ENCODE results near the gene NCL. TPM values are rescaled to one million over a fixed set of nuclear protein-coding genes. Genes with fewer than 3 reads are reported as not detected.
"Not testable (repeated sequence)": the region's sequence is repeated elsewhere in the genome, so short reads cannot be mapped to it uniquely, and the experiment has no call there.

NCL gene
- polyA plus RNA-seq, 3 donors, result 1,119 to 1,386 (median 1,308) TPM

DNA sequence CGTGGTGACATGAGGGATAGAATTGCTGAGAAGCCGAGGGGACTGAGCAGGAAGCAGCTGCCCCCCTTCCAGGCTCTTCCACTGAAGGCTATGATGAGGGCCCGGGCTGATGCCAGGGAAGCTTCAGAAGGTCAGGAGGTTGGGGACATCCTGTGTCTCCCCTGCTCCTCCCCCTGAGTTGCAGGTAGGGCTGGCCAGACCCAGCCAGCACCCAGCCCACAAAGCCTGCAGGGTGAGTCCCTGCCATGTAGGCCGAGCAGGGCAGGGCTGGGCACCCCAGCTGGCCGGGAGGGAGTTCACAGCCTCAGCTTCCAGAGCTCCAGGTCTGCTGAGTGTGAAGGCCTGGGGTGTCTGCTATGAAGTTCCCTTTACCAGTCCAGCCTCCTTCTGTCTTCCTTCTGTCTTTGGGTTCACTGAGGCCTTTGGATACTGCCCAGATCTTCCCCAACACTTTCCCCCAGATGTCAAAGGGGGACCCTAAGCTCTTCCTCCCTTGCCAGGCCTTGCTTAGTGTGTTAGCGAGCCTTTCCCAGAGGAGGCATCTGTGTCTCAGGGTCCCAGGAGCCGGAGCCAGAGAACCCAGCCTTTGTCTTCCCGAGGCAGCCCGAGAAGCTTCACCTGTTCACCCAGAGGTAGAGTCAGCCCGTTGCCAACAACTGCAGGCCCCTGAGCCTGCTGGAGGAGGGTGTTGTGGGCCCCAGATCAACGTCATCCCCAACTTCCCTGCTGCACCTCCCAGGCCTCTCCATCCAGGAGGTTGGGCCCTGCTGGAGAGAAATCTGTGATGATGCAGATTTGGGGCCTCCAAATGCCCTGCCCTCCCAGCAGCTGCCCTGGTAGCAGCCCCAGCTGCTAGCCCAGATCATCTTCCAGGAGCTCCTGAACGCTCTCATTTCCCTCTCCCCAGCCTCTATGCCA is 3.6 kb upstream of the NCL start:
- DNase-seq (ENCODE audit: low read depth in 3 of 3, low spot score in 2 of 3), result no peak

DNA sequence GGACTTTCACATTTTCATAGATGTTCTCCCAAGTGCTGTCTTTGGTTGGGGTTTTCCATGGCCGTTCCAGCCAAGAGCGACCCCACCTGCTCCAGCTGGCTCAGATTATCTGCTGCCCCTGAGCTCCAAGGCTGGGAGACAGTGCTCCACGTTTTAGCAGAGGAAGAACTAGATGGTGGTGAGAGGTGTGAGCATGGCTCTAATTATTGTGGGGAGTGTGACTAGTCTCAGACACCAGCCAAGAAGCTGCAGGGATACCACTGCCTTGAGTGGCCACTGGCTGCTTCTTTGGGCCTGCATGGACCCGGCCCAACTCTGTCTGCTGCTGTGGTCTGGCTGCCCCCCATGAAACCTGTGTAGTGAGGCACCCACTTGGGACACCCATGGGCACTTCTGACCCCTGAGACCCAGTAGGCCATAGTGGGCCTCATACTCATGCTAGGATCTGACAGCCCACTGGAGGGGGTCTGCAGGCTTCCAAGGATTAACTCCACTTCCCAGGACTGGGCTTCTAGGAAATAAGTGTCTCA is 2.8 kb upstream of the NCL start:
- no peak for DNase-seq (ENCODE audit: low read depth in 3 of 3, low spot score in 2 of 3)

DNA sequence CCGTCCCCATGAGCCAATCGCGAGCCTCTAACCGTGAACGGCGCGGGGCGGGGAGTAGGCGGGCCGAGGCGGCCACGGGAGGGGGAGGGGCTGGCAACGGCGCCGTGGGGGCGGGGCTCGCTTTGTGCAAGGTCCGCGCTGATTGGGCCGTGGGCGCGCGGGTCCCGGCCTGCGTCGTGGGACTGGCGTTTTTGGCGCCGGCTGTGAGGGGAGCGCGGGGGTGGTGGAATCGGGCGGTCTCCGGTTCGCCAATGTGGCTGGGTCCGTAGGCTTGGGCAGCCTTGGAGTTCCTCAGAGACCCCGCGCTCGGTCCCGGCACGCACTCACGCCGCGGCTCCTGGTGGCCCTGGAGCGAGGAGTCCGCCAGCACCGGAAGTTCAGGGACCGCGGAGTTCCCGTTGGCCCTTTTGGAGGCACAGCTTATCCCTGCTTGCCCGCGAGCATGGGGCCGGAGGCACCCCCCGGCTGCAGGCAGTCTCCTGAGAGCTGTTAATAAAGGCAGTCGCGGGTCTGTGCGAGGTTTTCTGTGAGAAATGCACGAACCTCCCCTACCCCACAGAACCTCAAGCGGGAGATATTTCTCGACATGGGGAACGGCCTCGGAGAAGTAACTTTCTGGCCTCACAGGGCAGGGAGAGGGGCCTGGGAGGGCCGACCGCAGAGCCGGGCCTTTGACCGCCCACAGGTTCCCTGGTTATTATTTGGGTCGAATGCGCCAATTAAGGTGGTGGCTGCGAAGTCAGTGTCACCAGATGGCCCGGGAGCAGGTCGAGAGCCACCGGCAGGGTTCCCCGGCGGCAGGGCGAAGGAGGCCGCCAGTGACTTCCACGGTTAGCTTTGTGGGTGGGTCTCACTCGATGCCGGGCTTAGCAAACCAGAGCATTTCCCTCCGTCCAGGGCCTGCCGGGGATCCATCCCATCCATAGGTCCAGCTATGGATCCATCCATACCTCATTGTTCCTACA is 574 bp upstream of the NCL start:
- DNase-seq (ENCODE audit: low read depth in 3 of 3, low spot score in 2 of 3), result peak; percentile 39 to 92 (median 53)

DNA sequence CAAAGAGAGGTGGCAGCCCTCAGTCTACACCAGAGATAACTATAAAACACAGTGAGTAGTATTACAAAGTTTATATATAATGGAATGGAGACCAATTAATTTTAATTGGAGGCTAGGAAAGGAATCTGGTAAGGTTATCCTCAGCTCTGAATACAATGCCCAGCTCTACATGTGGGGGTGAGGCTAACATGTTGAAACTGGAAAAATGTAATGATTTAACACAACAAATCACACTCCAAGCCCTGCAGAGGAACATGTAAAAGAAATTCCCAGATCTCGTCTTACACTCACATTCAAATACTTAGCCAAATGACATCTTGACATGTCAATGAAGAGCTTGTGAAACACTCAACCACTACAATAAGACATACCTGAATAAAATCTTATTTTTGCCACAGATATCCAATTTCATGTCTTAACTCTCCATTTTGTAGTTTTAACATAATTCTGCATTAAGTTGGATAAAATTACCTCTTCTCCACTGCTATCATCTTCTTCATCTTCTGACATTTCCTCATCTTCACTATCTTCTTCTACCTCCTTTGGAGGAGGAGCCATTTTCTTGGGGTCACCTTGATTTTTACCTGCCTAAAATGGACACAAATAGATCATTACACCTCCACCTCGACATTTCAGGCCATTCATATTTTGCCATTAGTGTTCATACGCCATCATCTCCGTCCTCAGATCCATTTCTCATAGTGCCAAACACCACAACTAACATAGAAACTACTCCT is 1.4 kb downstream of the NCL start:
- DNase-seq (ENCODE audit: low read depth in 3 of 3, low spot score in 2 of 3), result no peak

DNA sequence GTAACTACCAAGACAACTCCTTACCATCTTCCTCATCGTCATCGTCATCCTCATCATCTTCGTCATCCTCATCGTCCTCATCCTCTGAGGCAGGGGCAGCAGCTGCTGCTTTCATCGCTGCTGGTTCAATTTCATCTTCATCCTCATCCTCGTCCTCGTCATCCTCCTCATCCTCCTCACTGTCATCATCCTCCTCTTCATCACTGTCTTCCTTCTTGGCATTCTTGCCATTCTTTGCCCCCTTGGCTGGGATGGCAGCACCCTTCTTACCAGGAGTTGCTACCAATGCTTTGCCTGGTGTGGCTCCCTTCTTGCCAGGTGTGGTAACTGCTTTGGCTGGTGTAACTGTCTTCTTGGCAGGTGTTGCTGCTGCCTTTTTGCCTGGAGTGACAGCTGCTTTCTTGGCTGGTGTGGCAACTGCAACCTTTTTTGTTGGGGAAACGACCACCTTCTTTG is 2.7 kb downstream of the NCL start:
- no peak for DNase-seq (ENCODE audit: low read depth in 3 of 3, low spot score in 2 of 3)

DNA sequence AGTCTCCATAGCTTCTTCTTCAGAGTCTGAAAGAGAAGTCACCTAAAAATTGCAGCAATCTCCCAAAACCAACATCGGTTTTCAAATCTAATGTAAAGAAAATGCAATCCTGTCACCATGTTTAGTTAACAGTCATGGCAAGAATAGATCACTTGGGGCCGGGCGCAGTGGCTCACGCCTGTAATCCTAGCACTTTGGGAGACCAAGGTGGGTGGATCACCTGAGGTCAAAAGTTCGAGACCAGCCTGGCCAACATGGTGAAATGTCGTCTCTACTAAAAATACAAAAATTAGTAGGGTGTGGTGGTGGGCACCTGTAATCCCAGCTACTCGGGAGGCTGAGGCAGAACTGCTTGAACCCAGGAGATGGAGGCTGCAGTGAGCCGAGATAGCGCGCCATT is 3.4 kb downstream of the NCL start:
- DNase-seq (ENCODE audit: low read depth in 3 of 3, low spot score in 2 of 3), result not testable (repeated sequence)

DNA sequence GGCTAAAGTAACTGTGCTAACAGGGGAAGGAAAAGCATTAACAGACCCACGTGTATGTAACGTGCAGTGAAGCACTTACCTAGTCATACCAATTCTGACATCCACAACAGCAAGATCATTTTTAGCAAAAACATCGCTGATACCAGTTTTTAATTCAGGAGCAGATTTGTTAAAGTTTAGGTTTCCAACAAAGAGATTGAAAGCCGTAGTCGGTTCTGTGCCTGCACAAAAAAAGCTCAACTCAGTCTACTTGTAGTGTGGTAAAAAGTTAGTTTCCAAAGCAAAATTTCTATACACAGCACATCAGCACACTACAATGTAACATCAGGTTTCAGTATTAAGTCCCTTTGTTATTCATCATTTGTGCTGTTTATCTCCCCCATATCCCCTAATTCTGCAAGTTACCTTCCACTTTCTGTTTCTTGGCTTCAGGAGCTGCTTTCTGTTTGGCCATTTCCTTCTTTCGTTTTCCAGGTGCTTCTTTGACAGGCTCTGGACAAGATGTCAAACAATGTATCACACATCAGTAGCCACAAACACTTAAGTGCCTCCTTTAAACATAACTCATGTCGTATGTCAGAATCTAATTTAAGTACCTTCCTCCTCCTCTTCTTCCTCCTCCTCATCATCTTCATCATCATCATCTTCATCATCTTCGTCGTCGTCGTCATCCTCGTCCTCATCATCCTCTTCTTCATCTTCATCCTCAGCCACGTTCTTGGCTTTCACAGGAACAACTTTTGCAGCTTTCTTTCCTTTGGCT is 4.0 kb downstream of the NCL start:
- no peak for DNase-seq (ENCODE audit: low read depth in 3 of 3, low spot score in 2 of 3)

DNA sequence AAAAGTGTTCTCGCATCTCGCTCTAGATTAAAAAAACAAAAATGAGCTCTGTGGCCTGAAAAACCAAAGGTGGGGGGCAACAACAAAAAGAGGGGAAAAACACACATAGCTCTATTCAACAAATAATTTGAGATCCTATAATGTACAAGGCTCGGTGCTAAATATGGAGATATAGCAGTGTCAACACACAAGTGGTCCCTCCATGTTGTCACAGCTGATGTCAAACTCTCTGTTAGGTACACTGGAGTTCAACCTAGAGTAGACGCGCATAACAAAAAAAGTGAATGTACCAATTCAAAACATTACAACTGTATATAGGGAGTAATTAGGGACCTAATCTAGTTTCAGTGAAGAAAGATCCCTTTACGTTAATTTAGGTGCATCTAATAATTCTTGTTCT is 5.9 kb downstream of the NCL start:
- no peak for DNase-seq (ENCODE audit: low read depth in 3 of 3, low spot score in 2 of 3)

DNA sequence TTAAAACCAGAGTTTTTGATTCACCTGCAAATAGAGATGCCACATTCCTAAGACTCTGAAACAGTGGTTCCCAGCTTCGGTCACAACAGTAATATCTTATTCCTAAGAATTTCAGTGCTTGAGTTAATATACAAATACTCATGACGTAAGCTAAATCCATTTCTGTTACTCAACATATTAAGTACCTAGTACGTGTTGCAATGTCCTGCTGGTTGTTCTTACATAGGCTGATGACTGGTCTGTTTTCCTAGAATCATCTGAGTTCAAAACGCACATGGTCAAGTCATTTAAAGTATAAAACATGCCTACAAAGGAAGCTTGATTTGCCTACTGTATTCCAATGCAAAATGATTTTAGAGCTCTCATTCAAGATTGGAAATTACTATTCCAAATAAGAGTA is 7.2 kb downstream of the NCL start:
- DNase-seq (ENCODE audit: low read depth in 3 of 3, low spot score in 2 of 3), result no peak

DNA sequence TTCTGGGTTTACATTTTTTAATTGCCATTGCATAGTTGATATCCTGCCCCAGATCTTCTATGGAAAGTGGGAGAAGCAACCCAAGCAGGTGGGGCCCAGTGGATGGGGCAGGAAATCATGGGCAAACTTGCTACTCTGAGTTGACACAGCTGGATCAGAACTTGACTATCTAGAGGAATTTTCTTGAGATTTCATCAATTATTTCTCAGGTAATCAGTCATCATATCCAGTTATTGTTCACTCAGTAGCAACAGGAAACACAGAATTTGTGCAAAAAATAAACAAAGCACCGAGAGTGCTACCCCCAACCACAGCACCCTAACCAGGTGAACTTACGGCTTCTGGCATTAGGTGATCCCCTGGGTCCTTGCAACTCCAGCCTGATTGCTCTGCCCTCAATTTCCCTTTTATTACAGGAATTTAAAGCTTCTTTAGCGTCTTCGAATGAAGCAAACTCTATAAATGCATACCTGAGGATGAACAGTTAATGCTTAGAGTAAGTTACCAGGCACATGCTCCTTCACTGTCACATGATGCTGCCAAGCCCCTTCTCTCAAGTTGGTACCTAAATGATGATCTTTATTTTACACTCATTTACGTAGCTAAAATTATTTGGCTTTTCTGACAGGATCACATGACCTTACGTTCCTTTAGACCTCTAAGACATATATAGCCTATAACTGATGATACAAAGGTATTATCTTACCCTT is 7.8 kb downstream of the NCL start:
- DNase-seq (ENCODE audit: low read depth in 3 of 3, low spot score in 2 of 3), result no peak

DNA sequence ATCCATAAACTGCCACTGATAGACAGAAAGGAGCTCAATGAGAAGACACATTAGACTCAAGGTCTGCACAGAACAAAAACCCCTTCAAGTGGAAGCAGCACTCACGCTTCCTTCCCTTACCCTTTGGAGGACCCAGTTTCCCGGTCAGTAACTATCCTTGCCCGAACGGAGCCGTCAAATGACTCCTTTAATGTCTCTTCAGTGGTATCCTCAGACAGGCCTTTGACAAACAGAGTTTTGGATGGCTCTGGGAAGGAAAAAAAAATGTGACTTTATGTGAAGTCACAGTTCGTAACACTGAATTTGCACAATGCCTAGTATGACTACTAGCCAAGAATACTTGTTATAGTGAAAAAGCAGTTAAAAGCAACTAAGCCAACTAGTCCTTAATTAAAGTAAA is 8.4 kb downstream of the NCL start:
- DNase-seq (ENCODE audit: low read depth in 3 of 3, low spot score in 2 of 3), result no peak

DNA sequence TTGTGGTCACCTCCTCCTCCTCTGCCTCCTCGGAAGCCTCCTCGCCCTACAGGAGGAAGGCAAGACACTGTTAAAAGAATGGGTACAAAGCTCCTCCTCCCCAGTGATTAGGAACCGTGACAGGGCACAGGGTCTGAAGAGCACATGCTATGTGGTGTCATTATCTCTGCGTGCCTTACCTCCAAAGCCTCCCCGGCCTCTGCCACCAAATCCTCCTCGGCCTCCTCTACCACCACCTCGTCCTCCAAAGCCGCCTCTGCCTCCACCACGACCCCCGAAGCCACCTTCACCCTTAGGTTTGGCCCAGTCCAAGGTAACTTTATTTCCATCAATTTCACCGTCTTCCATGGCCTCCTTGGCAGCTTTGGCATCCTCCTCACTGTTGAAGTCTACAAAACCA is 9.1 kb downstream of the NCL start:
- no peak for DNase-seq (ENCODE audit: low read depth in 3 of 3, low spot score in 2 of 3)

DNA sequence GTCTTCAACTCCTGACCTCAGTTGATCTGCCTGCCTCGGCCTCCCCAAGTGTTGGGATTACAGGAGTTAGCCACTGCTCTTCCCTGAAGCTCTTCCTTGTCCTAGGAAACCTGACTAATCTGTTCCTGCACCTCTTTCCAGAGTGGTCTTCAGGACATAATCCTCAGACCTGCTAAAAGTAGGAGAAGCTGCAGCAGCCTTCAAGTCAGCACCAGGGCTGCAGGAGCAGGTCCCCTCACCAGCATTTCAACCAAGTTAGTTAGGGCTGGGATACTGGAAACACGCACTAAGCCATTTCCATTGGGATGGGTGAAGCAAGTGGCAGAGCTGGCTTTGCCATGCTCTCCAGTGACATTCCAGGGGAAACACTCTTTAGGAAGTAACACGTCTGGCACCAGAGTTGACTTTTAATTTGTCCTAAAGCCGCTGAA is 9.9 kb downstream of the NCL start:
- no peak for DNase-seq (ENCODE audit: low read depth in 3 of 3, low spot score in 2 of 3)

DNA sequence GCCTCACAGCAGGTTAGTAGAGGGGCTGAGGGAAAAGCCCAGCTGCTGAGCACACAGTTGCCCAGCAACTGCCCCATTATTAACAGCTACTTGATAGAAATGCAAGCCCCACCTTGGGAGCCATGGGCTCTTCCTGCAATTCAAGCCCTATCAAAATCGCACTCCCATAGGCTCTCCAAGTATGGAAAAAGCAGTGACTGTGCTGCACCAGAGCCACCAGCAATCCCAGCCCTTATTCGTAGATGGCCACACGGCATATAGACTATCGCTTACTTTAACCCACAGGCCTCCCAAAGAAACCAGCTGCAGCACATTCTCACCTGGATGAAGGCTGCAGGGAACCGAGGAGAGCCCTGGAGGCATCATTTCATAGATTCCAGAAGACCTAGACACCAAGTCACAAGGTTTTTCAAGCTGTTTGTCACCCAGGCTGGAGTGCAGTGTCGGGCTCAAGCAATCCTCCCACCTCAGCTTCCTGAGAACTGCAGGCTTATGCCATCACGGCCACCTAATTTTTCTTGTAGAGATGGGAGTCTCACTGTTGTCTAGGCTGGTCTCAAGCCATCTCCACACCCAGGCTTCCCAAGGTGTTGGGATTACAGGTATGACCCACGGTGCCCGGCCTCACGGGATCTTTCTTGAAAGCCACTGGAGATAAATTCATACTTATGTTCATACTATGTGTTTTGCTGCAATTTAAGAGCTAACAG is 11.3 kb downstream of the NCL start:
- no peak for DNase-seq (ENCODE audit: low read depth in 3 of 3, low spot score in 2 of 3)

DNA sequence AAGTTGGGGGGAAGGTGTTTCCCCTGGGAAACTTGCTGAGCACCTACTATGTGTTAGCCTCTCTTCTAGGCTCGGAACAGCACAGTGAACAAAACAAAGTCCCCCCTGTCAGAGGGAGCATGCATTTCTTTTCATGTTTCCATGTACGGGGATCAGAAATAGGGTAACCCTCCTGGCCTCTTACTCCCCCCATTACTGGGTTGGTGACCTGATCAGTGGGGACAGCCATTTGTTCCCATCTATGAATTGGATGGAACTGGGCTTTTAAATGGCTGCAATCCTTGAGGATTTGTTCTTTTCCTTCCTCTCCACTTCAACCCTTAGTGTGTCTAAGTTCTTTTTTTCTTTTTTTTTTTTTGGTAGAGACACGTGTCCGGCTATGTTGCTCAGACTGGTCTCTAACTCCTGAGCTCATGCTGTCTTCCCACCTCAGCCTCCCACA is 13.7 kb downstream of the NCL start:
- no peak for DNase-seq (ENCODE audit: low read depth in 3 of 3, low spot score in 2 of 3)

DNA sequence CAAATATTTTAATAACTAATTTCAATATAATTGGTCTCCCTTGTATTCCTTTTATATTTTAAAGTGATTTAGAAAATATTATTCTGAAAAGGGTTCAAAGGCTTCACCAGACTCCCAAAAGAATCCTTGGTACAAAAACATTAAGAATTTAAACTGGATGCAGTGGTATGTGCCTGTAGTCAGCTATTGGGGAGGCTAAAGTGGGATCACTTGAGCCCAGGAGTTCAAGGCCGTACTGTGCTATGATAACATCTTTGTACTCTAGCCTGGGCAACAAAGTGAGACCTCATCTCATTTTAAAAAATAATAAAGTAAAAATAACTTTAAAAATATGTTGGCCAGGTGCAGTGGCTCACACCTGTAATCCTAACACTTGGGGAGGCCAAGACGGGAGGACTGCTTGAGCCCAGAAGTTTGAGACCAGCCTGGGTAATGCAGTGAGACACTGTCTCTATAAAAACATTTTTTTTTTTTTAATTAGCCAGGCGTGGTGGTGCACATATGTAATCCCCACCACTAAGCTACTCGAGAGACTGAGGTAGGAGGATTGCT is 14.7 kb downstream of the NCL start:
- no peak for DNase-seq (ENCODE audit: low read depth in 3 of 3, low spot score in 2 of 3)

DNA sequence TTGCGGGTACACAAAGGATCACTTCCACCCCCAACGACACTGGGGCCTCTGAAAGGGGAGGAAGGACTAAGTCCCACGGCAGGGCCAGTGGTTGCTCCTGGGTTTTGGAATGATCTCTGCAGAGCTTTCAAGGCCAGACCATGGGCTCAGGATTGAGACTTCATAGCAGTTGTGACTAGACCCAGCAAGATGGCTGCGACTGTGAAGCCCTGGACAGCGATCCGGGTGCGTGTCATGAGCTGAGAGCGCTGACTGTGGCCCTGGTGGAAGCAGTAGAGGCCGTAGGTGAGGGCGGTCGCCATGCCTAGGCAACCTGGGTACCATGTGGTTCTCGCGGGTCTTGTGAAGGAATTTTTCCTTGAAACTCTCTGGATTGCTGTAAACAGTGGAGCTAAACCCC is 27.3 kb downstream of the NCL start:
- no peak for DNase-seq (ENCODE audit: low read depth in 3 of 3, low spot score in 2 of 3)

DNA sequence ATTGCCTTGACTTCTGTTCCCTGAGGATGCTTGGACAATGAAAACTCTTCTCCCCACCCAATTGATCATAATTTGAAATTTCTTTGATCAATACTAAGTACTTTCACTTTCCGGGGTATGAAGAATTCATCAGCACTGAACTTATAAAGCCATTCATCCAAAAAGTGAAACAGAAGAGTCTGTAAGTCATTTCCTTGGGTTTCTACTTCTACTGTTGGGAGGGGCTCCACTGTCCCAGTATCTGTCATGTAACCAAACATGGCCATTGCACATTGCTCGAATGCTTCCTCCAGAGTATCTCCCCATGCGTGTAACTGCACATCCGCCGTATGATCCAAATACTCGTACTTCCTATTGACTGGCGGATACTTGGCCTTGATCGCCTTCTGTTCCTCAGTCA is 30.3 kb downstream of the NCL start:
- DNase-seq (ENCODE audit: low read depth in 3 of 3, low spot score in 2 of 3), result no peak
